GM23338 (cell line): ENCODE measurements around the gene VAMP3. TPM values are rescaled to one million over a fixed set of nuclear protein-coding genes. Genes with fewer than 3 reads are reported as not detected.

ENCODE experiments used
- ATAC-seq: fragments of 200-7000 bp; cut with Tn5 transposase; 3 replicates; pipeline ENCODE4 v1.9.1; 2020
- DNase-seq: peaks from one replicate; pipeline ENCODE4 v3.0.0-alpha.2; 2015; ENCODE audit warnings: low spot score
- H2AFZ ChIP-seq: fragments of 200-600 bp; sonication (generic); 2 replicates; pipeline ENCODE4 v1.8.0; 2016; ENCODE audit warnings: antibody characterized with exemption, mild to moderate bottlenecking, moderate library complexity
- H3F3A ChIP-seq: fragments of 200-600 bp; sonication (generic); replicated peaks from 2 replicates; pipeline ENCODE4 v1.8.0; 2017; ENCODE audit warnings: antibody characterized with exemption, mixed run types, low read depth
- H3K27ac ChIP-seq: fragments of 200-600 bp; sonication (generic); 2 replicates; pipeline ENCODE4 v1.6.1; 2016; ENCODE audit warnings: low read depth
- H3K27me3 ChIP-seq: fragments of 200-600 bp; sonication (generic); 2 replicates; pipeline ENCODE4 v1.8.0; 2016; ENCODE audit warnings: mild to moderate bottlenecking, mixed run types, moderate library complexity; ENCODE audit not compliant: insufficient read depth
- H3K36me3 ChIP-seq: fragments of 200-600 bp; sonication (generic); 2 replicates; pipeline ENCODE4 v1.8.0; 2016; ENCODE audit warnings: mild to moderate bottlenecking; ENCODE audit not compliant: insufficient read depth
- H3K4me1 ChIP-seq: fragments of 200-600 bp; sonication (generic); 2 replicates; pipeline ENCODE4 v1.8.0; 2016; ENCODE audit warnings: mild to moderate bottlenecking, moderate library complexity; ENCODE audit not compliant: insufficient read depth
- H3K4me2 ChIP-seq: fragments of 200-600 bp; sonication (generic); 2 replicates; pipeline ENCODE4 v1.7.1; 2017; ENCODE audit warnings: mixed run types
- H3K4me3 ChIP-seq: fragments of 200-600 bp; sonication (generic); 2 replicates; pipeline ENCODE4 v1.6.1; 2016; ENCODE audit warnings: mixed run types
- H3K79me2 ChIP-seq: fragments of 200-600 bp; sonication (generic); replicated peaks from 2 replicates; pipeline ENCODE4 v1.8.0; 2017; ENCODE audit warnings: mild to moderate bottlenecking; ENCODE audit not compliant: insufficient read depth
- H3K9me2 ChIP-seq: fragments of 200-600 bp; sonication (generic); 2 replicates; pipeline ENCODE4 v1.8.0; 2017; ENCODE audit not compliant: insufficient read depth
- H4K20me1 ChIP-seq: fragments of 200-600 bp; sonication (generic); replicated peaks from 2 replicates; pipeline ENCODE4 v1.8.0; 2017; ENCODE audit warnings: mild to moderate bottlenecking; ENCODE audit not compliant: insufficient read depth
- H3K27ac Mint-ChIP-seq: 2 replicates; pipeline ENCODE4 v1.8.0; 2020; ENCODE audit warnings: inconsistent platforms, mild to moderate bottlenecking, moderate library complexity, mixed read lengths
- H3K27me3 Mint-ChIP-seq: 3 replicates; pipeline ENCODE4 v1.8.0; 2022; ENCODE audit warnings: low read depth, mild to moderate bottlenecking, moderate library complexity, mixed read lengths, inconsistent platforms; ENCODE audit not compliant: insufficient read depth, poor library complexity
- H3K36me3 Mint-ChIP-seq: 3 replicates; pipeline ENCODE4 v1.8.0; 2021; ENCODE audit warnings: low read depth, mild to moderate bottlenecking, inconsistent platforms, moderate library complexity, mixed read lengths
- H3K4me1 Mint-ChIP-seq: 3 replicates; pipeline ENCODE4 v1.8.0; 2020; ENCODE audit warnings: mild to moderate bottlenecking, inconsistent platforms, mixed read lengths
- H3K4me3 Mint-ChIP-seq: 3 replicates; pipeline ENCODE4 v1.8.0; 2021; ENCODE audit warnings: moderate library complexity, mild to moderate bottlenecking, inconsistent platforms, mixed read lengths
- H3K9me3 Mint-ChIP-seq: 3 replicates; pipeline ENCODE4 v1.8.0; 2020; ENCODE audit warnings: moderate library complexity, mild to moderate bottlenecking, inconsistent platforms, mixed read lengths
- CREB1 ChIP-seq: fragments of 250-450 bp; sonication (Bioruptor Pico); IDR thresholded peaks from 2 replicates; pipeline ENCODE4 v1.5.0; 2020; ENCODE audit warnings: low read depth, mild to moderate bottlenecking, moderate library complexity
- ETS1 ChIP-seq: IDR thresholded peaks from 2 replicates; pipeline ENCODE4 v1.6.1; 2016; ENCODE audit warnings: antibody characterized with exemption
- EZH2 ChIP-seq: fragments of 200-600 bp; sonication (generic); IDR thresholded peaks from one replicate; pipeline ENCODE4 v1.8.0; 2017; ENCODE audit warnings: antibody characterized with exemption, mild to moderate bottlenecking, low read depth; ENCODE audit not compliant: unreplicated experiment
- EZH2phosphoT487 ChIP-seq: fragments of 200-600 bp; sonication (generic); IDR thresholded peaks from one replicate; pipeline ENCODE4 v1.8.1; 2018; ENCODE audit warnings: antibody characterized with exemption; ENCODE audit not compliant: unreplicated experiment
- JUNB ChIP-seq: IDR thresholded peaks from one replicate; pipeline ENCODE4 v1.6.1; 2016; ENCODE audit warnings: antibody characterized with exemption; ENCODE audit not compliant: unreplicated experiment
- NANOG ChIP-seq: IDR thresholded peaks from 2 replicates; pipeline ENCODE4 v1.6.1; 2016; ENCODE audit warnings: antibody characterized with exemption, borderline replicate concordance
- POLR2AphosphoS5 ChIP-seq: IDR thresholded peaks from 2 replicates; pipeline ENCODE4 v1.6.1; 2016; ENCODE audit warnings: antibody characterized with exemption, low read depth
- STAT1 ChIP-seq: IDR thresholded peaks from one replicate; pipeline ENCODE4 v1.6.1; 2016; ENCODE audit warnings: antibody characterized with exemption; ENCODE audit not compliant: unreplicated experiment
- ZNF114 ChIP-seq: fragments of 250-450 bp; sonication (Bioruptor Pico); IDR thresholded peaks from 2 replicates; pipeline ENCODE4 v1.5.0; 2020; ENCODE audit warnings: mild to moderate bottlenecking, moderate library complexity
- ZNF331 ChIP-seq: fragments of 250-450 bp; sonication (Bioruptor Pico); IDR thresholded peaks from 2 replicates; pipeline ENCODE4 v1.5.0; 2020; ENCODE audit warnings: low read depth, mild to moderate bottlenecking, moderate library complexity
- ZNF462 ChIP-seq: fragments of 250-450 bp; sonication (Bioruptor Pico); IDR thresholded peaks from 2 replicates; pipeline ENCODE4 v1.5.0; 2020; ENCODE audit warnings: mild to moderate bottlenecking, moderate library complexity
- polyA plus RNA-seq: library from polyadenylated mRNA; unstranded; fragments of >200 nt; fragmentation: Nextera tagmentation; extraction: Ambion mirVana; gene quantifications from 2 replicates; pipeline ENCODE4 v1.2.1, GENCODE V29; 2016
- total RNA-seq: library from RNA; depleted of rRNA; stranded (reverse); fragments of >200 nt; shearing (Covaris generic); gene quantifications from 2 replicates; pipeline ENCODE4 v1.2.3, GENCODE V29; 2014
- TF ChIP-seq, protein P1 (sequence below), 2 experiments: fragments of 200-600 bp in 1 of 2; sonication (generic) in 1 of 2; conservative IDR thresholded peaks; 2 replicates each; pipeline versions ENCODE4 v1.5.1 to v1.6.1; 2016 to 2017; ENCODE audit warnings: antibody characterized with exemption in 2 of 2, low read depth in 2 of 2, mild to moderate bottlenecking in 2 of 2, moderate library complexity in 1 of 2

The VAMP3 gene
- total and polyA plus RNA-seq, 2 experiments from 2014 or later = 16.3 to 43.0 TPM

DNA sequence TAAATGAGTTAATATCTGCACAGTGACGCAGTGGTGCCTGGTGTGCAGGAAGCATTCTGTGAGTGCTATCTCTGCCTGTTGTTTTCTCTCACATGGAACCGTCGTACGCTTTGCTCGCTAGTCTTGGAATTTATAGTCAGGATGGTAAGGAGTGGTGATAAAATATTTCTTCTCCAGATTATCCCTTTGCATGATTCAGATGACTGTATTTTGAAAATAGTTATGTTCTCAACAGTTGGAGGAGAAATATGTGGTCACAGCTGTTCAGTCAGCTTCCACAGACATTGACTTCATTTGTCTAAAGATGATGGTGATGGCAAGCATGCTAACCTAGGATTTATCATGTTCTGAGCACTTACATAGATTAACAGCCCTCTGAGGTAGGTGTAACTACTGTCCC lies 41.3 kb upstream of the VAMP3 start:
- H3K9me2 ChIP-seq = no peaks in the 10 kb centered on the region

More for the DNA sequence above, 41.3 kb upstream of the VAMP3 start:
- Histone ChIP-seq H4K20me1 (no peaks in the 10 kb centered on the region; the same call in 1 of the 2 replicates), H3K36me3 (no peaks in the 10 kb centered on the region), H3K27ac (no peak overlapping the region), H3K27me3 (no peaks in the 10 kb centered on the region), H3K4me2 (no peak overlapping the region), H3K4me3 (no peak overlapping the region), H2AFZ (no peak overlapping the region), H3K79me2 (no peaks in the 10 kb centered on the region), H3F3A (no peaks in the 10 kb centered on the region), H3K4me1 (peaks cover 4% of the 10 kb centered on the region; the same call in 1 of the 2 replicates)
- Mint-ChIP-seq H3K4me3 (no peak overlapping the region), H3K4me1 (peaks cover 8% of the 10 kb centered on the region), H3K36me3 (no peaks in the 10 kb centered on the region), H3K27ac (no peak overlapping the region), H3K9me3 (no peaks in the 10 kb centered on the region), H3K27me3 (no peaks in the 10 kb centered on the region)
- no peak for DNase-seq
- TF ChIP-seq ZNF114 (CRISPR knock-in tag) (no peak), JUNB (no peak), ETS1 (no peak), EZH2phosphoT487 (no peak), STAT1 (no peak), ZNF331 (CRISPR knock-in tag) (no peak), NANOG (no peak), EZH2 (no peak), POLR2AphosphoS5 (no peak), CREB1 (CRISPR knock-in tag) (no peak), ZNF462 (CRISPR knock-in tag) (no peak)
- TF ChIP-seq, protein P1, sequence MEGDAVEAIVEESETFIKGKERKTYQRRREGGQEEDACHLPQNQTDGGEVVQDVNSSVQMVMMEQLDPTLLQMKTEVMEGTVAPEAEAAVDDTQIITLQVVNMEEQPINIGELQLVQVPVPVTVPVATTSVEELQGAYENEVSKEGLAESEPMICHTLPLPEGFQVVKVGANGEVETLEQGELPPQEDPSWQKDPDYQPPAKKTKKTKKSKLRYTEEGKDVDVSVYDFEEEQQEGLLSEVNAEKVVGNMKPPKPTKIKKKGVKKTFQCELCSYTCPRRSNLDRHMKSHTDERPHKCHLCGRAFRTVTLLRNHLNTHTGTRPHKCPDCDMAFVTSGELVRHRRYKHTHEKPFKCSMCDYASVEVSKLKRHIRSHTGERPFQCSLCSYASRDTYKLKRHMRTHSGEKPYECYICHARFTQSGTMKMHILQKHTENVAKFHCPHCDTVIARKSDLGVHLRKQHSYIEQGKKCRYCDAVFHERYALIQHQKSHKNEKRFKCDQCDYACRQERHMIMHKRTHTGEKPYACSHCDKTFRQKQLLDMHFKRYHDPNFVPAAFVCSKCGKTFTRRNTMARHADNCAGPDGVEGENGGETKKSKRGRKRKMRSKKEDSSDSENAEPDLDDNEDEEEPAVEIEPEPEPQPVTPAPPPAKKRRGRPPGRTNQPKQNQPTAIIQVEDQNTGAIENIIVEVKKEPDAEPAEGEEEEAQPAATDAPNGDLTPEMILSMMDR (conservative IDR thresholded peaks at IDR 0.05; ENCODE audit: low read depth in 2 of 2) = no peak
- ATAC-seq = no peak
